GM18907 (cell line): Measurements from ENCODE around the gene RPL13.

Experiments
- ATAC-seq: cut with Tn5 transposase; IDR thresholded peaks from one replicate; pipeline ENCODE4 v1.9.1; 2021; ENCODE audit warnings: mild to moderate bottlenecking, moderate library complexity; ENCODE audit not compliant: unreplicated experiment

The RPL13 gene

DNA sequence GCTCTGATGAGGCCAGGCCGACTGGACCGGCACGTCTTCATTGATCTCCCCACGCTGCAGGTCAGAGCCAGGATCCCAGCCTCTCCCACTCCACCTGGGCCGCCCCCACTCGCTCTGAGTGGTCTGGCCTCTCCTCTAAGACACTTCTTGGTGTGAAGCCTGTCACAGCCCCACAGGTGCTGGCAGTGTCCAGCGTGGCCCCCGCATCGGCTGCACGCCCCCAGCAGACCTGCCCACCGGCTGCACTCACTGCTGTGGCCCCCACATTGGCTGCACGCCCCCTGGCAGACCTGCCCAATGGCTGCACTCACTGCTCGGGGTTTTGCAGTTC is 15.8 kb upstream of the RPL13 start:
- ATAC-seq: no peak

DNA sequence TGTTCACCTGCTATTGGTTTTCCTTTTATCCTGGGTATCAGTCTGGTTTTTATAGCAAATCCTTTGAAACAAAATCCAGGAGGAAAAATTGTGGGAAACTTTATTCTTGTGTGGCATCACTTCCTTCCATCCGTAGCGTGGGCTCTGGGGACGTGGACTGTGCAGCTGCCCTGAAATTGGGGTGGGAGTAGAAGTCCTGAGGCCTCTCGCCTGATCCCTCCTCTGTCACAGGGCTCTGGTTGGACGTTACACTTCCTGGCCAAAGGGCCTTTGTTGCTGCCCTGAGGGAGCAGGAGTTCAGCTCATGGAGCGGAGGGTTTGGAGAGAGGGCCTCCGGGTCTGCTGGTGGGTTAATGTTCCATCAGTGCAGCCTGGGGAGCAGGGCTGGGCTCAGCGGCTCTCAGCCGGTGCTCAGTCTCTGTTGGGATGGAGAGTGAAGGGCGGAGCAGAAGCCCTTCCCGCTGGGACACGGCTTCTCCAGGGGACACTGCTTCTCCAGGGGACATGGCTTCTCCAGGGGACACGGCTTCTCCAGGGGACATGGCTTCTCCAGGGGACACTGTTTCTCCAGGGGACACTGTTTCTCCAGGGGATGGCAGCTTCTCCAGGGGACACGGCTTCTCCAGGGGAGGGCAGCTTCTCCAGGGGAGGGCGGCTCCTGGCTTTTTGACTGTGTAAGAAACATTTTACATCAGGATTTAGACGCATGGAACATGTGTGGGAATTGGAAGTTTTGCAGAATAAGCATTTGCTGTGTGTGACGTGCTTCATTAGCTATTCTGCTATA is 15.2 kb upstream of the RPL13 start:
- no peak for ATAC-seq

DNA sequence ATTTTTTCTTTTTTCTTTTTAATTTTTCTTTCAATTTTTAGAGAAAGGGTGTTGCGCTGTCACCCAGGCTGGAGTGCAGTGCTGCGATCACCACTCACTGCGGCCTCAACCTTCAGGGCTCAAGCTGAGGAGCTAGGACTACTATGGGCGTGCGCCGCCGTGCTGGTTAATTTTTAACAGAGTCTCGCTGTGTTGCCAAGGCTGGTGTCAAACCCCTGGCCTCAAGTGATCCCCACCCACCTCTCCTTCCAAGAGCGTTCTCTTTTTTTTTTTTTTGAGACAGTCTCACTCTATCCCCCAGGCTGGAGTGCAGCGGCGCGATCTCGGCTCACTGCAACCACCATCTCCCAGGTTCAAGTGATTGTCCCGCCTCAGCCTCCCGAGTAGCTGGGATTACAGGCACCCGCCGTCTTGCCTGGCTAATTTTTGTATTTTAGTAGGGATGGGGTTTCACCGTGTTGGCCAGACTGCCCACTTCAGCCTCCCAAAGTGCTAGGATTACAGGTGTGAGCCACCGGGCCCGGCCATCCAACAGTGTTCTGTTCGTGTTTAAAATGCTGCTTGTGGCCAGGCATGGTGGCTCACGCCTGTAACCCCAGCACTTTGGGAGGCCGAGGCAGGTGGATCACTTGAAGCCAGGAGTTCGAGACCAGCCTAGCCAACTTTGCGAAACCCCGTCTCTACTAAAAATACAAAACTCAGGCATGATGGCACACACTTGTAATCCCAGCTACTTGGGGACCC is 14.5 kb upstream of the RPL13 start:
- ATAC-seq: no peak

DNA sequence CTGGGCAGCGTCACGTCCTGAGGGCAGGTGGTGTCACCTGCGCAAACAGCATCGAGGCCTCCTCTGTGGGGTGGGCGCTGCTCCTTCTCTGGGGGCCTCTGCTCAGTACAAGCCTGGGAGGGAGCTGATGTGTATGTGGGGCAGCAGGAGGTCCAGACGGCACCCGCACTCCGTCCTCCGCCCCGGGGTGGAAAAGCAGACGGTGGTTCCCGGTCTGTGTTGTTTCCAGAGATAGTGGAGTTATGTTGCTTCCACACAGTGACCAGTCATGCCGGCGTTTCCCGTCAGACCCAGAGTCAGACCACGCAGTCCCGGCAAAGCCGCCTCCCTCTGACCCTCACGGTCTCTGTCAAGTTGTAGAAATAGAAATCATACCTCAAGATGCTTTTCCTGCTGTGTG is 13.7 kb upstream of the RPL13 start:
- ATAC-seq: no peak

DNA sequence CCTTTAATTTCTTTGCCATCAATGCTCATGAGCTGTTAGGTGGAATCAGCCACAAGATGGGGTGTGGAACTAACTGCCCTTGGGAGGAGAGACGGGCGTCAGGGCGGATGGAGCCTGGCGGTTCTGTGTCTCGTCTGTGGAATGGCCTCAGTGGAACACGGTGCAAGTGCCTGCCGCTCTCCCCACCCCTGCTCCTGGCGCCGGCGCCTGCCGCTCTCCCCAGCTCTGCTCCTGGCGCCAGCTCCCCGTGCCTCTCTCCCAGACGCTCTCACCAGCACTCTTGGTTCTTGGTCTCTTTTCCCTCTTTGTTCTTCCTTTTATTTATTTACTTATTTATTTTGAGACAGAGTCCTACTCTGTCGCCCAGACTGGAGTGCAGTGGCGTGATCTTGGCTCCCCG is 13.2 kb upstream of the RPL13 start:
- no peak for ATAC-seq

DNA sequence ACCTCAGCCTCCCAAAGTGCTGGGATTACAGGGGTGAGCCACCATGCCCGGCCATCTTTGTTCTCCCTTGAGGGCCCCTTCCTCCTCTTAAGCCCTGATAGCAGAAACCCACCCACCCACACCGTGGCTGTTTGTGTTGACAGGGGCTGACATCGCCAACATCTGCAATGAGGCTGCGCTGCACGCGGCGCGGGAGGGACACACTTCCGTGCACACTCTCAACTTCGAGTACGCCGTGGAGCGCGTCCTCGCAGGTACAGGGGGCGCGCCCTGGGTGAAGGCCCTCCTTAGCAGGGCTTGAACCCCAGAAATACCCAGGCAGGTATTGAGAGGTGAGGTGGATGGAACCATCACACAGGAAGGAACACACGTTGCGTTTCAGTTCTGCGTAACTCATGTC is 12.6 kb upstream of the RPL13 start:
- no peak for ATAC-seq

DNA sequence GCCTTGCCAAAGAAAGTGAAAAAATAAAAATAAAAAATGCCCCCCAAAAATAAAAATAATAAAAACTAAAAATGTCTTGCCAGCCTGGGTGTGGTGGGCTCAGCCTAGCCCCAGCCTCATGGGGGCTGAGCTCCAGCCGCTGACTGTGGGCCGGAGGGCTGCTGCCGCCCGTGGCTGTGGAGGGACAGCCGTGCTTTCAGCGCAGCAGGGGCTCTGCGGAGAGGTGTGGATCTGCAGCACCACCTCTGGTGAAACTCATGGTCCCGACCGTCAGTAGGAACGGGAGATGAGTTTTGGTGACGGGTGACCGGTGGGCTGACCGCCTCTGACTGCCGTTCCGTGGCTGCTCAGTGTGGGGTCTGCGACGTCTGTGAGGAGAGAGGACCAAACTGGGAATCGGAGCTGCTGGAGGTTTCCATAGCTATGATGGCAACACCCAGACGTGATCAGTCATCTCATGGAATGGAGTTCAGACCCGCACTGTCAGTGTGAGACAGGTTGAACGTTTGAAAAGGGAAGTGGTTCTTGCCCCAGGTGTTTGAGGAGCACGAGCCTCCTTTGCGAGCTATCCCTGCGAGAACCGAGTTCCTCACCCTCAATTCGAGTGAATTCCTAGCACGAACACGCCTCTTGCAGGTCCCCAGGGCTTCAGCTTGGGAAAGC is 12.0 kb upstream of the RPL13 start:
- ATAC-seq: no peak

DNA sequence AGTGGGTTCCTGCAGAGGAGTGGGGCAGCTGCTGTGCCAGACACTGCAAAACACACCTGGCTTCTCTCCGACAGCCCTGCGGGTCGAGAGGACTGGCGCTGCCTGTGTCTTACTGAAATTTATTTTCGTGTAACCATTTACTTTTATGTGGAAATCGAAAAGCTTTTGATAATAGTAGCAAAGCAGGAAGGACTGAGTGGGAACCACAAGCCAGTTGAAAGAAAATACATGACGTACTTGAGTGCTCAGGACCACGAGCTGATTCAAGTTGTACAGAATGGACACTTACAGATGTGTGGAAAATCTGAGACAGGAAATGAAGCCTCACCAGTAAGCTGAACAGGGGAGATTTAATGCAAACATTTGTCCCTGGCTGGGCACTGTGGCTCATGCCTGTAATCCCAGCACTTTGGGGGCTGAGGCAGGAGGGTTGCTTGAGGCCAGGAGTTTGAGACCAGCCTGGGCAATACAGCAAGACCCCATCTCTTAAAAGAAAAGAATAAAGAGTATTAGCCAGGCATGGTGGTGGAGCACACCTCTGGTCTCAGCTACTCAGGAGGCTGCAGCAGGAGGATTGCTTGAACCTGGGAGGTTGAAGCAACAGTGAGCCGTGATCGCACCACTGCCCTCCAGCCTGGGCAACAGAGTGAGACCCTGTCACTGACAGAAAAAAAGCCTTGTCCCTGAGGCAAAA is 11.3 kb upstream of the RPL13 start:
- ATAC-seq: no peak

DNA sequence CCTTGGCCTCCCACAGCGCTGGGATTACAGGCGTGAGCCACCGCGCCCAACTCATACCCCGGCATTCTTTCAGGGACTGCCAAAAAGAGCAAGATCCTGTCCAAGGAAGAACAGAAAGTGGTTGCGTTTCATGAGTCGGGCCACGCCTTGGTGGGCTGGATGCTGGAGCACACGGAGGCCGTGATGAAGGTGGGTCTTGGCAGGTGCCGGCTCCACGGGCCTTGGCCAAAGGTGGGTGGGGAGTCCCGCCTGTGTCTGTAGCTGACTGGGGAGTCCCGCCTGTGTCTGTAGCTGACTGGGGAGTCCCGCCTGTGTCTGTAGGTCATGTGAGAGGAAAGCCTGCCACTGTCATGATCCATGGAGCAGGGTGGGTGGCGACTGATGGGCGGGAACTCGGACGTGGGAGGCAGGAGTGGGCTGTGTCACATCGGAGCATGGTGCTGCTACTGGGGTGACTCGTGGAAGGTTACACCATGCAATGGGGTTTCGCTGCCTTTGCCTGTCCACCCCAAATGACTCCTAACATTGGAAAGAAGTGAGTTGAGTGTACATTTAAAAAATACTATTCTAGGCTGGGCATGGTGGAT is 10.0 kb upstream of the RPL13 start:
- no peak for ATAC-seq

DNA sequence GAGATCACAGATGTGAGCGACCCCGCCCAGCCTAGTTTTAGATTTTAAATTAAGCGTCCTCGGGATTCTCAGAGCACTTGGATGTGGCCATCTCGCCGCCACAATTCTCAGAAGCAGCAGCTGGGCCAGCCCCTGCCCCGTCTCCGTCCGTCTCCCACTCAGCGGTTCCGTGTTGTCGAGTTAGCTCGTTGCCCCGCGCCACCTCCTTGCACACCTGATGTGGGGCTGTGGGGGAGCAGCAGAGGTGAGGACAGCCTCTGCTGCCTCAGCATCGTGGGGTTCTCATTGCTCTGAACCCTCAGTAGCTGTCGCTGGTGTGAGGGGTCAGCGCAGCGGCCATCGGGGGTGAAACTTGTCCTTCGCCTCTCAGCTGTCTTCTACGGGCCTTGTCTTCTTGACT is 8.2 kb upstream of the RPL13 start:
- ATAC-seq: no peak

DNA sequence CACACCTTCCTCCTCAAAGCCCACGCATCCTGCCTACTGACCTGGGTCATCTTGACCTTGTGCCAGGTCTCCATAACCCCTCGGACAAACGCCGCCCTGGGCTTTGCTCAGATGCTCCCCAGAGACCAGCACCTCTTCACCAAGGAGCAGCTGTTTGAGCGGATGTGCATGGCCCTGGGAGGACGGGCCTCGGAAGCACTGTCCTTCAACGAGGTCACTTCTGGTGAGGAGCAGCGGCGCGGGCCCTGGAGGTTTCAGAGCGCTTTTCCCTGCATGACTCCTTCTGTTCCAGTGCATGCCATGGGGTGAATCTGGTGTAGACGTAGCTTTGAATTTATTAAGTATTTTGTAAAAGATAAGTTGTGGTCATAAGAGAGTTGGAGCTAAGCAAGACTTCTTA is 7.6 kb upstream of the RPL13 start:
- ATAC-seq: no peak

DNA sequence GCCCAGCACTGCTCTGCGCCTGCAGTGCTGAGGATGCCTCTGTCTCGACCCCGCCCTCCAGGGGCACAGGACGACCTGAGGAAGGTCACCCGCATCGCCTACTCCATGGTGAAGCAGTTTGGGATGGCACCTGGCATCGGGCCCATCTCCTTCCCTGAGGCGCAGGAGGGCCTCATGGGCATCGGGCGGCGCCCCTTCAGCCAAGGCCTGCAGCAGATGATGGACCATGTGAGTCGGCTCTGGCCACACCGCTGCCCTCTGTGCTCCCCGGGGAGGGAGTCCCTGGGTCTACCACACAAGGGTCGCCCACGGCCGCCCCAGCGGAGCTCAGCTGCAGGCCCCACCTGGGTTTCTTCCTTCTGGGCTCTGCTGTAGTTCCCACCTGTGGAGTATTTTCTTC is 6.7 kb upstream of the RPL13 start:
- no peak for ATAC-seq

DNA sequence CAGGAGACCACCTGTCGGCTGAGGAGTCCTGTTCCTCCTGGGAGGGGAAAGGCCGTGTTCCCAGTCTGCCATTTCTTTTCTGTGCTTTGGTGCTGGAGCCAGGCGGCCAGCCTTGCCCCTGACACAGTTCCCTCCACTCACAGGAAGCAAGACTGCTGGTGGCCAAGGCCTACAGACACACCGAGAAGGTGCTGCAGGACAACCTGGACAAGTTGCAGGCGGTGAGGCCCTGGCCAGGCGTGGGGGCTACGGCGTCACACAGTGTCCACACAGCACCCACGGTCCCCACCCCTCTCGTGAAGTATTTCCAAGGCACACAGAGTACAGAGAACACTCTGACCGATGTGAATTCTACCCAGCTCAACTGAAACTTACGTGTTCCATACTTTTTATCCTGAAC is 6.1 kb upstream of the RPL13 start:
- no peak for ATAC-seq

DNA sequence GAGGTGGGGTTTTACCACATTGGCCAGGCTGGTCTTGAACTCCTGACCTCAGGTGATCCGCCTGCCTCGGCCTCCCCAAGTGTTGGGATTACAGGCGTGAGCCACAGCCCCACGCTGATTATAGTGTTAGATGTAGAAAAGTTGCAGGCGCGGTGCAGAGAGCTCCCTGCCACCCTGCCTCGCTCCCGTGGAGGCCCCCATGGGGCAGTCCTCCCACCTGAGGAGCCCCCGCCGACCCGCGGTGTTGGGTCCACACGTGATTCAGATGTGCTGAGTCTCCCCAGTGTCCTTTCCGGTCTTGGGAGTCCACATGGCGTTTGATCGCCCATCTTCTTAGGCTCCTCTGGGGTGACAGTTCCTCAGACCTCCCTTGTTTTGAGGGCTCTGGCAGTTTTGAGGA is 5.2 kb upstream of the RPL13 start:
- ATAC-seq: no peak

DNA sequence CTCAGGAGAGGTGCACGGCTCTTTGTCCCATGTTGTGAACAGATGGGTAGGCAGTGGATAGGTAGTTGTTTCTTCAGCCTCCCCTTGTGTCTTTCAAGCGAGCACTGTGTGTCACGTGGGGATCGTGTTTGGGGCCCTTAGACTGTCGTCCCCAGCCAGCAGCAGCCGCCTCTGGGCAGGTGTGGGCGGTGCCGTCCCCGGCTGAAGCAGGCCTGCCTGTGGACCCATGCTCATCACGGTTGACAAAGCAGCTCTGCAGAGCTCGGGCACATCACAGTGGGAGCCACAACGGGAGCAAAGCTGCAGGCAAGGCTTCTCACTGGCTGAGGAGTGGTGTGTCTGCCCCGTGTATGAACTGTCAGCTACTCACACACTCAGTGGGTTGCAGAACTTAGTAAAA is 4.7 kb upstream of the RPL13 start:
- ATAC-seq: no peak

DNA sequence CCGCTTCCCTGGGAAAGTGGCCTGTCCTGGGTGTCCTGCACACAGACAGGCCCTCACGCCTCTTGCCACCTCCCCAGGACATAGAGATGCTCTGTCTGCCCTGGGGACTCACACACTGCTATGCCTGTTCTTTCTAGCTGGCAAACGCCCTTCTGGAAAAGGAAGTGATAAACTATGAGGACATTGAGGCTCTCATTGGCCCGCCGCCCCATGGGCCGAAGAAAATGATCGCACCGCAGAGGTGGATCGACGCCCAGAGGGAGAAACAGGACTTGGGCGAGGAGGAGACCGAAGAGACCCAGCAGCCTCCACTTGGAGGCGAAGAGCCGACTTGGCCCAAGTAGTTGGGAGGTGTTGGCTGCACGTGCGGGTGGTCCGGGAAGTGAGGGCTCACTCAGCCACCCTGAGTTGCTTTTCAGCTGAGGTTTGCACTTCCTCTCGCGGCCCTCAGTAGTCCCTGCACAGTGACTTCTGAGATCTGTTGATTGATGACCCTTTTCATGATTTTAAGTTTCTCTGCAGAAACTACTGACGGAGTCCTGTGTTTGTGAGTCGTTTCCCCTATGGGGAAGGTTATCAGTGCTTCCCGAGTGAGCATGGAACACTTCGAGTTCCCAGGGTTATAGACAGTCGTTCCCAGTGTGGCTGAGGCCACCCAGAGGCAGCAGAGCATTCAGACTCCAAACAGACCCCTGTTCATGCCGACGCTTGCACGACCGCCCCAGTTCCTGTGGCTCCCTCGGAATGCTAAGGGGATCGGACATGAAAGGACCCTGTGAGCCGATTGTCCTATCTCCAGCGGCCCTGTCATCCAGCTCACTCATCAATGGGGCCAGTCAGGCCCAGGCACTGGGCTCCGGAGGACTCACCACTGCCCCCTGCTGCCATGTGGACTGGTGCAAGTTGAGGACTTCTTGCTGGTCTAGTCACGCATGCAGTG is 3.5 kb upstream of the RPL13 start:
- ATAC-seq: no peak

DNA sequence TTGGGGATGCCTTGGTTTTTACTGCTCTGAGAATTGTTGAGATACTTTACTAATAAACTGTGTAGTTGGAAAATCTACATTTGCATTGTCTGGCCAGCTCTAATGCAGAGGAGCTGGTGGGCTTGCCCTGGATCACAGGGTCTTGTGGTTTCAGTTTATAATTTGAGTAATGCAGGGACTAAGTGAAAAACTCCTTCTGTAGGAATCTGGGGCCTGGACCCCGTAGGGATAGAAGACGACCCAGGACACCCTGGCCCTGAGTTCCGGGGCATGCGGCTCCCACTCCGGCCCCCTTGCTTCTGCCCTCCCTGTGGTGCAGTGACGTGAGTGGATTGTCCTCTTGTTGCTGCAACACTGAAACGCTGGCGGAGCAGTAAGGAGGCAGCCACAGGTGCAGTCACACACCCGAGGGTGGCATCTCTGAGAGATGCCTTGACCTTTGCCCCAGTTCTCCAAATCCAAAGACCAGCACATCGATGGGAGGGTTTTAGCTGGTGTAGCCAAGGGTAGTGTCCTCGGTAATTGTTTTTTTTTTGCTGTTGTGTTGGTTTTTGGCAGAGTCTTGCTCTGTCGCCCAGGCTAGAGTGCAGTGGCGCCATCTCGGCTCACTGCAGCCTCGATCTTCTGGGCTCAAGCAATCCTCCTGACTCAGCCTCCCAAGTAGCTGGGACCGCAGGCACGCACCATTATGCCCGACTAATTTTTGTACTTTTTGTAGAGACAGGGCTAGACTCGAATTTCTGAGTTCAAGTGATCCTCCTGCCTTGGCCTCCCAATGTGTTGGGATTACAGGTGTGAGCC is 2.6 kb upstream of the RPL13 start:
- no peak for ATAC-seq

DNA sequence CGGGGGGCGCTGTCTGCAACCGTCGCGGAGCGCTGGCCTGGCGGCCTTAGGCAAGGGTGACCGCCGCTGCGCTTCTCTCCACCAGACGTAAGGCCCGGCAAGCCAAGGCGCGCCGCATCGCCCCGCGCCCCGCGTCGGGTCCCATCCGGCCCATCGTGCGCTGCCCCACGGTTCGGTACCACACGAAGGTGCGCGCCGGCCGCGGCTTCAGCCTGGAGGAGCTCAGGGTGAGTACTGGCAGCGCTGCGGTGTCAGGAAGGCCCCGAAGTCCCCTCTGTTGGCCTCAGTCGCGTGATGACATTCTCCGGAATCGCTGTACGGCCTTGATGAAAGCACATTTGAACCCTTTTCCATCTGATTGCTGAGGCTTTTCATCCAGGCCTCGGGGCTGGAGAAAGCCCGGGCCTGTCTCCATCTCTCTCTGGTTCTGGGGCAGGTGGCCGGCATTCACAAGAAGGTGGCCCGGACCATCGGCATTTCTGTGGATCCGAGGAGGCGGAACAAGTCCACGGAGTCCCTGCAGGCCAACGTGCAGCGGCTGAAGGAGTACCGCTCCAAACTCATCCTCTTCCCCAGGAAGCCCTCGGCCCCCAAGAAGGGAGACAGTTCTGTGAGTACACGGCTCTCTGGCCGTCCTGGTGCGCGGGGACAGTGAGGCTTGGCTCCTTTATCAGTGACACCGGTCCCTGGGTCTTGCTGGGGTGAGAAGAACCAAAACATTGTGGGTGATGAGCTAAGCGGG is 831 bp downstream of the RPL13 start:
- ATAC-seq: no peak
